A549 (cell line): ENCODE measurements around the gene MLLT11. TPM values are rescaled to one million over a fixed set of nuclear protein-coding genes. Genes with fewer than 3 reads are reported as not detected.
A peak's percentile ranks its signal among the peaks of the same experiment; 100 is the strongest.

Source experiments
- ATAC-seq, 2 experiments: fragments of 200-7000 bp in 1 of 2; fragments of >200 bp in 1 of 2; cut with Nextera tagmentation in 1 of 2; cut with Tn5 transposase in 1 of 2; 3 replicates each; pipeline versions ENCODE4 v1.8.0 to v1.9.1; 2018 to 2020; ENCODE audit warnings: mild to moderate bottlenecking in 1 of 2, moderate library complexity in 1 of 2
- CTCF ChIA-PET: fragments of 300-600 bp; sonication (Branson Sonifier 250); formaldehyde crosslinking; extraction: SDS; loops from one replicate; lab custom pipeline; 2021; ENCODE audit warnings: antibody characterized with exemption, inconsistent platforms; lab: Yijun Ruan, JAX
- POLR2A ChIA-PET: fragments of 350-600 bp; formaldehyde crosslinking; extraction: SDS; loops from one replicate; lab custom pipeline; 2021; ENCODE audit warnings: antibody characterized with exemption, inconsistent platforms; lab: Yijun Ruan, JAX
- DNase-seq, 2 experiments: peaks; one replicate each; pipeline versions ENCODE4 v3.0.0 to v3.0.0-alpha.2; 2011 to 2016; ENCODE audit warnings: low read depth in 1 of 2, low spot score in 1 of 2
- FAIRE-seq: peaks from 2 replicates; lab custom pipeline; 2011; peaks lifted over from hg19 to GRCh38; lab: Jason Lieb, UNC
- H3K27ac ChIP-seq, 2 experiments: fragments of >200 bp; sonication (Bioruptor Twin); formaldehyde crosslinking; 3 replicates each; pipeline ENCODE4 v1.5.1; 2016 to 2017
- H3K4me1 ChIP-seq: fragments of >200 bp; sonication (Bioruptor Twin); formaldehyde crosslinking; 3 replicates; pipeline ENCODE4 v1.6.1; 2016
- H3K4me2 ChIP-seq: fragments of >200 bp; sonication (Bioruptor Twin); formaldehyde crosslinking; 3 replicates; pipeline ENCODE4 v1.6.1; 2016
- H3K4me3 ChIP-seq: fragments of >200 bp; sonication (Bioruptor Twin); formaldehyde crosslinking; 3 replicates; pipeline ENCODE4 v1.5.1; 2016
- H3K9me3 ChIP-seq: fragments of >200 bp; sonication (Bioruptor Twin); formaldehyde crosslinking; 3 replicates; pipeline ENCODE4 v1.6.1; 2016
- BHLHE40 ChIP-seq: IDR thresholded peaks from 2 replicates; pipeline ENCODE4 v1.6.1; 2012; ENCODE audit warnings: low read depth, low read length, inconsistent platforms
- E2F6 ChIP-seq: IDR thresholded peaks from 2 replicates; pipeline ENCODE4 v1.6.1; 2012; ENCODE audit warnings: low read depth, borderline replicate concordance
- EHMT2 ChIP-seq: fragments of 200-600 bp; sonication (generic); IDR thresholded peaks from 2 replicates; pipeline ENCODE4 v1.6.1; 2016; ENCODE audit warnings: antibody characterized with exemption, low read depth, mild to moderate bottlenecking, moderate library complexity
- FOSB ChIP-seq: fragments of 250-450 bp; sonication (Bioruptor Pico); IDR thresholded peaks from 2 replicates; pipeline ENCODE4 v1.5.0; 2020; ENCODE audit warnings: mild to moderate bottlenecking, moderate library complexity
- HDAC2 ChIP-seq: fragments of 200-600 bp; sonication (generic); IDR thresholded peaks from 2 replicates; pipeline ENCODE4 v1.6.1; 2016
- HES2 ChIP-seq: fragments of >200 bp; sonication (Bioruptor Twin); formaldehyde crosslinking; IDR thresholded peaks from 2 replicates; pipeline ENCODE4 v1.6.1; 2016
- HEYL ChIP-seq: fragments of 250-450 bp; sonication (Bioruptor Pico); IDR thresholded peaks from 2 replicates; pipeline ENCODE4 v1.8.0; 2021; ENCODE audit warnings: mild to moderate bottlenecking, moderate library complexity
- HOXB5 ChIP-seq: fragments of 250-450 bp; sonication (Bioruptor Pico); IDR thresholded peaks from 2 replicates; pipeline ENCODE4 v1.5.0; 2020; ENCODE audit warnings: mild to moderate bottlenecking, moderate library complexity
- JUN ChIP-seq, 2 experiments: fragments of >200 bp; sonication (Bioruptor Twin); formaldehyde crosslinking; IDR thresholded peaks; 2 replicates in 1 of 2; 3 replicates in 1 of 2; pipeline ENCODE4 v1.6.1; 2016 to 2017
- KDM5A ChIP-seq: fragments of 200-600 bp; sonication (generic); IDR thresholded peaks from 2 replicates; pipeline ENCODE4 v1.6.1; 2016; ENCODE audit warnings: antibody characterized with exemption, mild to moderate bottlenecking
- MAX ChIP-seq: IDR thresholded peaks from 2 replicates; pipeline ENCODE4 v1.6.1; 2012
- MYC ChIP-seq: IDR thresholded peaks from 2 replicates; pipeline ENCODE4 v1.6.1; 2012; ENCODE audit warnings: mild to moderate bottlenecking, inconsistent platforms, low read length, improper control_type of control experiment, borderline replicate concordance
- NFE2L2 ChIP-seq: fragments of 150-350 bp; conservative IDR thresholded peaks from 2 replicates; pipeline ENCODE4 v1.6.1; 2014; ENCODE audit warnings: low read length
- NR3C1 ChIP-seq: fragments of >200 bp; sonication (Bioruptor Twin); formaldehyde crosslinking; IDR thresholded peaks from 3 replicates; pipeline ENCODE4 v1.6.1; 2017
- POLR2A ChIP-seq: IDR thresholded peaks from 2 replicates; pipeline ENCODE4 v1.6.1; 2012; ENCODE audit warnings: mild to moderate bottlenecking, low read length
- POLR2AphosphoS2 ChIP-seq: conservative IDR thresholded peaks from 2 replicates; pipeline ENCODE4 v1.6.1; 2012; ENCODE audit warnings: low read length, improper control_type of control experiment, inconsistent platforms
- RCOR1 ChIP-seq: fragments of 150-350 bp; IDR thresholded peaks from 2 replicates; pipeline ENCODE4 v1.6.1; 2014; ENCODE audit warnings: antibody characterized with exemption, low read length, low read depth
- RFX5 ChIP-seq: fragments of 450-650 bp; IDR thresholded peaks from 2 replicates; pipeline ENCODE4 v1.7.1; 2014; ENCODE audit warnings: antibody characterized with exemption, mild to moderate bottlenecking, moderate library complexity
- RNF2 ChIP-seq: fragments of 200-600 bp; sonication (generic); IDR thresholded peaks from 2 replicates; pipeline ENCODE4 v1.6.1; 2016; ENCODE audit warnings: low read depth, mild to moderate bottlenecking, antibody characterized with exemption, moderate library complexity, borderline replicate concordance
- SMC3 ChIP-seq: fragments of >200 bp; sonication (Bioruptor Twin); formaldehyde crosslinking; IDR thresholded peaks from 3 replicates; pipeline ENCODE4 v1.6.1; 2018; ENCODE audit warnings: inconsistent platforms
- SREBF2 ChIP-seq: fragments of 450-650 bp; IDR thresholded peaks from 2 replicates; pipeline ENCODE4 v1.6.1; 2014; ENCODE audit warnings: mild to moderate bottlenecking, moderate library complexity
- ZC3H11A ChIP-seq: fragments of 450-650 bp; IDR thresholded peaks from 2 replicates; pipeline ENCODE4 v1.6.1; 2014; ENCODE audit warnings: antibody characterized with exemption, mild to moderate bottlenecking
- ZFP36 ChIP-seq: fragments of 450-650 bp; IDR thresholded peaks from 2 replicates; pipeline ENCODE4 v1.6.1; 2014; ENCODE audit warnings: borderline replicate concordance; ENCODE audit not compliant: partially characterized antibody
- ZSCAN20 ChIP-seq: fragments of 250-450 bp; sonication (Bioruptor Pico); IDR thresholded peaks from 2 replicates; pipeline ENCODE4 v1.8.0; 2022; ENCODE audit warnings: mild to moderate bottlenecking, moderate library complexity
- WGBS: methylation state at CpG from one replicate; pipeline ENCODE4 v1.1.6; 2017; ENCODE audit errors: missing lambda C conversion rate; 5-methylcytosine and 5-hydroxymethylcytosine counted together
- polyA plus RNA-seq, 4 experiments: library from polyadenylated mRNA; depleted of rRNA in 3 of 4; stranded (reverse); fragments of >200 nt; fragmentation: RNase III in 1 of 4; extraction: RNeasy Plus Mini Kit Qiagen cat#74134 plus additional on column Dnase treatment in 1 of 4; gene quantifications; 2 replicates in 3 of 4; 3 replicates in 1 of 4; pipeline ENCODE4 v1.2.3, GENCODE V29; 2011 to 2017

Gene MLLT11
- polyA plus RNA-seq, 2 of the 4 experiments (the other 2 are of a cell fraction), result 28.2 to 33.7 TPM

DNA sequence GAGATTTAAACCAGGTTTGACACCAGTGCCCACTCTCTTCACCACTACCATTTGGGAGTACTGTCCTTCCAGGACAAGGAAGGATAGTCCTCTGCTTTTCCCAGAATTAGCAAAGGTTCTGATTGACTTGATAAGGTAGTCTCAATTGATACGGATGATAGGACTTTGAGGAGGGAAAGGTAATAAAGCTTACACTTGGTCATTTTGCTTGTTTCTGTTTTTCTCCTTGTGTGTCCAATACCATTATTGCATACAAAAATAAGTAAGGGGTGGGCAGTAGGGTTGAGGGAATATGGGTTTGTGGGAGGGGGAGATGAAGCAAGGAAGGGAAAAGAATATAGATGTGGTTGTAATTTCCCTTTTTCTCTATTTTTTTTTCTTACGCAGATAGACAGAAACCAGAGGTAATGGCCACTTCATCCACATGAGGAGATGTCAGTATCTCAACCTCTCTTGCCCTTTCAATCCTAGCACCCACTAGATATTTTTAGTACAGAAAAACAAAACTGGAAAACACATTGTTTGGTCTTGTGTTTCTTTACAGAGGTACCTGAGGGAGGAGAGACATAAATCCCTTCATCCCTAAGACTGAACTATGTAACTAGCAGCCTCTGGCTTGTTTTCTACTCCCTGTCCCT is 10.0 kb upstream of the MLLT11 start:
- ChIA-PET CTCF (interaction anchor here (0.8 to 7.8 kb wide), 7 partner anchors 8 to 55 kb away, joined by 4 to 62 read pairs (median 7); partner anchors contain the start of genes CDC42SE1, GABPB2, MINDY1 and MLLT11), POLR2A (interaction anchor here (1.0 to 1.5 kb wide), 3 partner anchors 9 to 12 kb away, joined by 4 to 6 read pairs (median 5); partner anchors contain the start of genes CDC42SE1 and MLLT11)
- TF ChIP-seq HDAC2 (no peak), JUN (IDR thresholded peaks at IDR 0.05) (0 out of 5 replicates have a peak, but pooled peaks of 1 of the 2 experiments have one; percentile 6)
- Histone ChIP-seq H3K4me3 (no peak overlapping the region), H3K4me1 (peaks cover 16% of the 10 kb centered on the region), H3K27ac (no peak overlapping the region), H3K4me2 (peak overlapping the region; percentile 95), H3K9me3 (no peaks in the 10 kb centered on the region)
- 96% methylated on average over 2 of the region's 2 CpGs for WGBS
- no peak for ATAC-seq
- no peak for FAIRE-seq
- DNase-seq, result no peak

- no peak for FAIRE-seq
- POLR2A ChIA-PET, result interaction anchor here (0.6 to 1.2 kb wide), 3 partner anchors 8 to 20 kb away, joined by 4 to 7 read pairs (median 4); partner anchors contain the start of genes CDC42SE1 and MLLT11
Observed at GRCh38 chr1:151051356-151052009, 8.7 kb upstream of the MLLT11 start.

GRCh38 chr1:151054971-151055547 is 5.1 kb upstream of the MLLT11 start:
- Histone ChIP-seq H3K9me3 (no peaks in the 10 kb centered on the region), H3K27ac (no peak overlapping the region), H3K4me3 (no peak overlapping the region), H3K4me2 (no peak overlapping the region), H3K4me1 (peaks cover 31% of the 10 kb centered on the region)
- WGBS, result 95% methylated on average over 4 of the region's 4 CpGs
- no peak for DNase-seq
- TF ChIP-seq RCOR1 (no peak), ZSCAN20 (no peak), ZC3H11A (no peak), NFE2L2 (no peak), MAX (no peak), SMC3 (no peak), POLR2A (no peak), ZFP36 (no peak), FOSB (no peak), HES2 (no peak), POLR2AphosphoS2 (no peak), RFX5 (no peak)
- POLR2A ChIA-PET, result no interaction called here
- no peak for FAIRE-seq
- ATAC-seq, result no peak
- CTCF ChIA-PET, result interaction anchor here (1.2 to 2.3 kb wide), 5 partner anchors 8 to 54 kb away, joined by 3 to 7 read pairs (median 3); partner anchors contain the start of genes C1orf56 and GABPB2

More at GRCh38 chr1:151051356-151052009, 8.7 kb upstream of the MLLT11 start:
- 84% methylated on average over 2 of the region's 2 CpGs for WGBS
- CTCF ChIA-PET, result interaction anchor here (0.6 to 7.8 kb wide), 5 partner anchors 11 to 120 kb away, joined by 3 to 62 read pairs (median 3); partner anchors contain the start of gene GABPB2
- no peak overlapping the region for H3K27ac ChIP-seq
- ATAC-seq, result no peak
- H3K4me1 ChIP-seq, result peaks cover 27% of the 10 kb centered on the region
- no peaks in the 10 kb centered on the region for H3K9me3 ChIP-seq
- no peak for DNase-seq
- H3K4me3 ChIP-seq, result no peak overlapping the region
- TF ChIP-seq HDAC2 (no peak), SREBF2 (no peak), POLR2A (no peak), BHLHE40 (no peak), RNF2 (no peak), E2F6 (no peak), HOXB5 (CRISPR knock-in tag) (no peak), EHMT2 (no peak), NR3C1 (no peak), KDM5A (no peak), MYC (no peak), HEYL (CRISPR knock-in tag) (no peak)
- TF ChIP-seq, all 56 proteins: peak for 0
- no peak overlapping the region for H3K4me2 ChIP-seq
